WTC11 (cell line): ENCODE data around the gene NANP. TPM values are rescaled to one million over a fixed set of nuclear protein-coding genes. Genes with fewer than 3 reads are reported as not detected.
A peak's percentile ranks its signal among the peaks of the same experiment; 100 is the strongest.

Experiments used
- ATAC-seq: fragments of 200-7000 bp; cut with Tn5 transposase; 2 replicates; pipeline ENCODE4 v1.10.0; 2021; ENCODE audit warnings: mild to moderate bottlenecking, moderate library complexity
- CTCF ChIA-PET: fragments of 300-600 bp; sonication (Branson Sonifier 250); formaldehyde crosslinking; loops from one replicate; lab custom pipeline; 2021; ENCODE audit warnings: antibody characterized with exemption; lab: Charles Lee
- POLR2A ChIA-PET: fragments of 350-600 bp; sonication (Branson Sonifier 250); formaldehyde crosslinking; loops from one replicate; lab custom pipeline; 2021; ENCODE audit warnings: antibody characterized with exemption; lab: Charles Lee
- DNase-seq: peaks from one replicate; pipeline ENCODE4 v3.0.0; 2021; ENCODE audit warnings: low spot score
- H3K27ac Mint-ChIP-seq: 2 replicates; pipeline ENCODE4 v1.8.0; 2021; ENCODE audit warnings: mixed read lengths
- H3K27me3 Mint-ChIP-seq: 2 replicates; pipeline ENCODE4 v1.8.0; 2021; ENCODE audit warnings: low read depth, mild to moderate bottlenecking, moderate library complexity, mixed read lengths
- H3K36me3 Mint-ChIP-seq: 2 replicates; pipeline ENCODE4 v1.8.0; 2021; ENCODE audit warnings: mixed read lengths
- H3K4me1 Mint-ChIP-seq: 2 replicates; pipeline ENCODE4 v1.8.0; 2022; ENCODE audit warnings: mixed read lengths
- H3K4me3 Mint-ChIP-seq: 2 replicates; pipeline ENCODE4 v1.8.0; 2021; ENCODE audit warnings: mild to moderate bottlenecking, moderate library complexity, mixed read lengths
- H3K9me3 Mint-ChIP-seq: 2 replicates; pipeline ENCODE4 v1.8.0; 2021; ENCODE audit warnings: mixed read lengths
- AR ChIP-seq: fragments of 250-450 bp; sonication (Bioruptor Pico); IDR thresholded peaks from 2 replicates; pipeline ENCODE4 v1.9.0; 2021; ENCODE audit warnings: mild to moderate bottlenecking
- EMX1 ChIP-seq: fragments of 250-450 bp; sonication (Bioruptor Pico); IDR thresholded peaks from 2 replicates; pipeline ENCODE4 v1.8.0; 2021; ENCODE audit warnings: mild to moderate bottlenecking
- GABPB1 ChIP-seq: sonication (generic); formaldehyde crosslinking; IDR thresholded peaks from 2 replicates; pipeline ENCODE4 v1.8.1; 2023; ENCODE audit warnings: mild to moderate bottlenecking, missing genetic modification reagents
- GRHL2 ChIP-seq: fragments of 250-450 bp; sonication (Bioruptor Pico); IDR thresholded peaks from 2 replicates; pipeline ENCODE4 v1.8.0; 2022; ENCODE audit warnings: mild to moderate bottlenecking, moderate library complexity; ENCODE audit not compliant: insufficient replicate concordance, severe bottlenecking
- IRF1 ChIP-seq: sonication (generic); formaldehyde crosslinking; IDR thresholded peaks from 2 replicates; pipeline ENCODE4 v1.8.0; 2023; ENCODE audit warnings: missing genetic modification reagents
- KAT7 ChIP-seq: sonication (generic); formaldehyde crosslinking; IDR thresholded peaks from 2 replicates; pipeline ENCODE4 v1.8.1; 2023; ENCODE audit warnings: missing genetic modification reagents, mild to moderate bottlenecking, borderline replicate concordance
- NFATC4 ChIP-seq: fragments of 250-450 bp; sonication (Bioruptor Pico); IDR thresholded peaks from 2 replicates; pipeline ENCODE4 v1.9.0; 2021; ENCODE audit warnings: mild to moderate bottlenecking
- NFYB ChIP-seq: sonication (generic); formaldehyde crosslinking; conservative IDR thresholded peaks from 2 replicates; pipeline ENCODE4 v1.8.0; 2022; ENCODE audit warnings: low read depth, missing genetic modification reagents
- NR1H2 ChIP-seq: sonication (generic); formaldehyde crosslinking; IDR thresholded peaks from 2 replicates; pipeline ENCODE4 v1.9.0; 2021; ENCODE audit warnings: mild to moderate bottlenecking, moderate library complexity, missing genetic modification reagents
- NR3C1 ChIP-seq: sonication (generic); formaldehyde crosslinking; conservative IDR thresholded peaks from 2 replicates; pipeline ENCODE4 v1.8.1; 2023; ENCODE audit warnings: low read depth, mild to moderate bottlenecking, missing genetic modification reagents
- PREB ChIP-seq: sonication (generic); formaldehyde crosslinking; IDR thresholded peaks from 2 replicates; pipeline ENCODE4 v1.8.1; 2022; ENCODE audit warnings: mild to moderate bottlenecking, missing genetic modification reagents, moderate library complexity, borderline replicate concordance
- RORB ChIP-seq: fragments of 250-450 bp; sonication (Bioruptor Pico); IDR thresholded peaks from 2 replicates; pipeline ENCODE4 v1.9.0; 2021; ENCODE audit warnings: mild to moderate bottlenecking
- SMAD3 ChIP-seq: sonication (generic); formaldehyde crosslinking; IDR thresholded peaks from 2 replicates; pipeline ENCODE4 v1.8.0; 2022; ENCODE audit warnings: missing genetic modification reagents, mild to moderate bottlenecking, borderline replicate concordance
- SMAD4 ChIP-seq: sonication (generic); formaldehyde crosslinking; IDR thresholded peaks from 2 replicates; pipeline ENCODE4 v1.8.0; 2022; ENCODE audit warnings: mild to moderate bottlenecking, missing genetic modification reagents
- STAT6 ChIP-seq: sonication (generic); formaldehyde crosslinking; conservative IDR thresholded peaks from 2 replicates; pipeline ENCODE4 v1.8.1; 2023; ENCODE audit warnings: mild to moderate bottlenecking, low read depth, missing genetic modification reagents, moderate library complexity
- TEAD1 ChIP-seq: sonication (generic); formaldehyde crosslinking; IDR thresholded peaks from 2 replicates; pipeline ENCODE4 v1.8.0; 2022; ENCODE audit warnings: mild to moderate bottlenecking, missing genetic modification reagents
- TP53 ChIP-seq: sonication (generic); formaldehyde crosslinking; IDR thresholded peaks from 2 replicates; pipeline ENCODE4 v1.8.1; 2023; ENCODE audit warnings: mild to moderate bottlenecking, missing genetic modification reagents
- ZNF121 ChIP-seq: sonication (generic); formaldehyde crosslinking; IDR thresholded peaks from 2 replicates; pipeline ENCODE4 v1.8.0; 2023; ENCODE audit warnings: missing genetic modification reagents
- ZNF263 ChIP-seq: sonication (generic); formaldehyde crosslinking; IDR thresholded peaks from 2 replicates; pipeline ENCODE4 v1.8.1; 2022; ENCODE audit warnings: low read depth, mild to moderate bottlenecking, moderate library complexity, missing genetic modification reagents
- total RNA-seq: library from RNA; stranded (reverse); gene quantifications from 3 replicates; pipeline ENCODE4 v1.2.3, GENCODE V29; 2021
- TF ChIP-seq, protein P1 (sequence below): sonication (generic); formaldehyde crosslinking; IDR thresholded peaks from 2 replicates; pipeline ENCODE4 v1.8.0; 2022; ENCODE audit warnings: missing genetic modification reagents
- TF ChIP-seq, protein P2 (sequence below): sonication (generic); formaldehyde crosslinking; IDR thresholded peaks from 2 replicates; pipeline ENCODE4 v1.8.0; 2022; ENCODE audit warnings: mild to moderate bottlenecking, missing genetic modification reagents
- TF ChIP-seq, protein P3 (sequence below): sonication (generic); formaldehyde crosslinking; IDR thresholded peaks from 2 replicates; pipeline ENCODE4 v1.8.0; 2022; ENCODE audit warnings: mild to moderate bottlenecking, missing genetic modification reagents

NANP gene
- total RNA-seq, 1 experiment from 2014 or later, result 4.8 TPM

DNA sequence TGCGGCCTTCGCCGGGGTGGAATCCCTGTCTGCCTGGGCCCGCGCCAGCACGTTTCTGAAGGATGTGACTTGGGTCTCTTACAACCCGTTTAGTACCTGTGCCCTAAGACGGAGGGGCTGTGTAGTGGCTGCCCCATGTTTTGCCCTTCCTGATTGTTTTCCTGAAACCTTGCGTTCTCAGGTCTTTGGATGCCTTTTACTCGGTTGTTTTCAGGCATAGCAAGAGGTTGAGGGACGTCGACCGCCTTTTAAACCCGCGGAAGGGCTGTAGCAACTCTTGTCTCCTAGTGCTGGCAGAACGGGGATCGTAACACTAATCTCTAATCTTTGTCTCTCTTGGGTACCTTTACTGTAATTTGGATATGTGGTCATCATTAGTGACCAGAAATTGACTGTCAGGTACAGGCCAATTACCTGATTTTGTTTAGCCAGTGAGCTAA is 706 bp upstream of the NANP start:
- CTCF ChIA-PET, result no interaction called here
- peaks cover 9% of the 10 kb centered on the region for H3K36me3 Mint-ChIP-seq
- DNase-seq (no peak), ATAC-seq (no peak)
- H3K4me1 Mint-ChIP-seq, result peaks cover 27% of the 10 kb centered on the region
- POLR2A ChIA-PET, result no interaction called here
- peaks cover 22% of the 10 kb centered on the region for H3K9me3 Mint-ChIP-seq
- peaks cover 46% of the 10 kb centered on the region for H3K27me3 Mint-ChIP-seq
- H3K4me3 Mint-ChIP-seq, result peak overlapping the region; percentile 77
- H3K27ac Mint-ChIP-seq, result peak overlapping the region; percentile 65; the same call in 1 of the 2 replicates
- TF ChIP-seq, protein P1, sequence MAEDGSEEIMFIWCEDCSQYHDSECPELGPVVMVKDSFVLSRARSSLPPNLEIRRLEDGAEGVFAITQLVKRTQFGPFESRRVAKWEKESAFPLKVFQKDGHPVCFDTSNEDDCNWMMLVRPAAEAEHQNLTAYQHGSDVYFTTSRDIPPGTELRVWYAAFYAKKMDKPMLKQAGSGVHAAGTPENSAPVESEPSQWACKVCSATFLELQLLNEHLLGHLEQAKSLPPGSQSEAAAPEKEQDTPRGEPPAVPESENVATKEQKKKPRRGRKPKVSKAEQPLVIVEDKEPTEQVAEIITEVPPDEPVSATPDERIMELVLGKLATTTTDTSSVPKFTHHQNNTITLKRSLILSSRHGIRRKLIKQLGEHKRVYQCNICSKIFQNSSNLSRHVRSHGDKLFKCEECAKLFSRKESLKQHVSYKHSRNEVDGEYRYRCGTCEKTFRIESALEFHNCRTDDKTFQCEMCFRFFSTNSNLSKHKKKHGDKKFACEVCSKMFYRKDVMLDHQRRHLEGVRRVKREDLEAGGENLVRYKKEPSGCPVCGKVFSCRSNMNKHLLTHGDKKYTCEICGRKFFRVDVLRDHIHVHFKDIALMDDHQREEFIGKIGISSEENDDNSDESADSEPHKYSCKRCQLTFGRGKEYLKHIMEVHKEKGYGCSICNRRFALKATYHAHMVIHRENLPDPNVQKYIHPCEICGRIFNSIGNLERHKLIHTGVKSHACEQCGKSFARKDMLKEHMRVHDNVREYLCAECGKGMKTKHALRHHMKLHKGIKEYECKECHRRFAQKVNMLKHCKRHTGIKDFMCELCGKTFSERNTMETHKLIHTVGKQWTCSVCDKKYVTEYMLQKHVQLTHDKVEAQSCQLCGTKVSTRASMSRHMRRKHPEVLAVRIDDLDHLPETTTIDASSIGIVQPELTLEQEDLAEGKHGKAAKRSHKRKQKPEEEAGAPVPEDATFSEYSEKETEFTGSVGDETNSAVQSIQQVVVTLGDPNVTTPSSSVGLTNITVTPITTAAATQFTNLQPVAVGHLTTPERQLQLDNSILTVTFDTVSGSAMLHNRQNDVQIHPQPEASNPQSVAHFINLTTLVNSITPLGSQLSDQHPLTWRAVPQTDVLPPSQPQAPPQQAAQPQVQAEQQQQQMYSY, result no peak
- TF ChIP-seq PREB (CRISPR knock-in tag) (0 out of 2 replicates have a peak, but pooled peaks have one; percentile 2), ZNF263 (CRISPR knock-in tag) (no peak), STAT6 (CRISPR knock-in tag) (no peak), SMAD4 (0 out of 2 replicates have a peak, but pooled peaks have one; percentile 36), IRF1 (CRISPR knock-in tag) (0 out of 2 replicates have a peak, but pooled peaks have one; percentile 85), ZNF121 (peak; percentile 82), EMX1 (CRISPR knock-in tag) (peak; percentile 32; the same call in 1 of the 2 replicates)
- TF ChIP-seq, protein P2, sequence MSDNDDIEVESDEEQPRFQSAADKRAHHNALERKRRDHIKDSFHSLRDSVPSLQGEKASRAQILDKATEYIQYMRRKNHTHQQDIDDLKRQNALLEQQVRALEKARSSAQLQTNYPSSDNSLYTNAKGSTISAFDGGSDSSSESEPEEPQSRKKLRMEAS (CRISPR knock-in tag), result peak; percentile 33
- TF ChIP-seq, all 79 proteins: peak for 6

GRCh38 chr20:25623225-25623735 is 534 bp downstream of the NANP start:
- POLR2A ChIA-PET, result no interaction called here
- Mint-ChIP-seq H3K9me3 (peaks cover 12% of the 10 kb centered on the region), H3K36me3 (peaks cover 8% of the 10 kb centered on the region), H3K4me1 (peaks cover 34% of the 10 kb centered on the region), H3K27me3 (peaks cover 43% of the 10 kb centered on the region), H3K4me3 (peak overlapping the region; percentile 77), H3K27ac (no peak overlapping the region)
- CTCF ChIA-PET, result interaction anchor here (1.3 kb wide), 1 partner anchor 82 kb away, joined by 4 read pairs; no protein-coding TSS in a partner anchor
- DNase-seq, result peak; percentile 24
- ATAC-seq, result peak; percentile 3; the same call in 1 of the 2 replicates
- no peak for TF ChIP-seq NFATC4 (CRISPR knock-in tag)
- no peak for TF ChIP-seq AR (CRISPR knock-in tag)
- TF ChIP-seq, protein P3, sequence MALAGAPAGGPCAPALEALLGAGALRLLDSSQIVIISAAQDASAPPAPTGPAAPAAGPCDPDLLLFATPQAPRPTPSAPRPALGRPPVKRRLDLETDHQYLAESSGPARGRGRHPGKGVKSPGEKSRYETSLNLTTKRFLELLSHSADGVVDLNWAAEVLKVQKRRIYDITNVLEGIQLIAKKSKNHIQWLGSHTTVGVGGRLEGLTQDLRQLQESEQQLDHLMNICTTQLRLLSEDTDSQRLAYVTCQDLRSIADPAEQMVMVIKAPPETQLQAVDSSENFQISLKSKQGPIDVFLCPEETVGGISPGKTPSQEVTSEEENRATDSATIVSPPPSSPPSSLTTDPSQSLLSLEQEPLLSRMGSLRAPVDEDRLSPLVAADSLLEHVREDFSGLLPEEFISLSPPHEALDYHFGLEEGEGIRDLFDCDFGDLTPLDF (CRISPR knock-in tag), result no peak; the same call in 1 of the 2 replicates
- no peak for TF ChIP-seq NR1H2 (CRISPR knock-in tag)
- no peak for TF ChIP-seq NFYB
- peak; percentile 42; the same call in 1 of the 2 replicates for TF ChIP-seq GABPB1 (CRISPR knock-in tag)
- TF ChIP-seq NR3C1, result no peak
- no peak for TF ChIP-seq TP53 (CRISPR knock-in tag)
- no peak for TF ChIP-seq GRHL2 (CRISPR knock-in tag)
- TF ChIP-seq RORB (CRISPR knock-in tag), result no peak
- TF ChIP-seq KAT7 (CRISPR knock-in tag), result 0 out of 2 replicates have a peak, but pooled peaks have one; percentile 90
- no peak for TF ChIP-seq TEAD1 (CRISPR knock-in tag)
- TF ChIP-seq SMAD3 (CRISPR knock-in tag), result 0 out of 2 replicates have a peak, but pooled peaks have one; percentile 23
